DND-41 (cell line): ENCODE data around the gene RBPJL.

ENCODE experiments used
- EZH2 ChIP-seq: IDR thresholded peaks from 3 replicates; pipeline ENCODE4 v1.6.1; 2012; ENCODE audit warnings: borderline replicate concordance, low read depth, mild to moderate bottlenecking, moderate library complexity, low read length, inconsistent platforms; ENCODE audit not compliant: severe bottlenecking
- TF ChIP-seq, protein P1 (sequence below): IDR thresholded peaks from 2 replicates; pipeline ENCODE4 v1.5.1; 2012; ENCODE audit warnings: borderline replicate concordance, low read length, moderate library complexity, mild to moderate bottlenecking; ENCODE audit not compliant: poor library complexity, severe bottlenecking; ENCODE audit errors: extremely low read depth

- TF ChIP-seq, protein P1, sequence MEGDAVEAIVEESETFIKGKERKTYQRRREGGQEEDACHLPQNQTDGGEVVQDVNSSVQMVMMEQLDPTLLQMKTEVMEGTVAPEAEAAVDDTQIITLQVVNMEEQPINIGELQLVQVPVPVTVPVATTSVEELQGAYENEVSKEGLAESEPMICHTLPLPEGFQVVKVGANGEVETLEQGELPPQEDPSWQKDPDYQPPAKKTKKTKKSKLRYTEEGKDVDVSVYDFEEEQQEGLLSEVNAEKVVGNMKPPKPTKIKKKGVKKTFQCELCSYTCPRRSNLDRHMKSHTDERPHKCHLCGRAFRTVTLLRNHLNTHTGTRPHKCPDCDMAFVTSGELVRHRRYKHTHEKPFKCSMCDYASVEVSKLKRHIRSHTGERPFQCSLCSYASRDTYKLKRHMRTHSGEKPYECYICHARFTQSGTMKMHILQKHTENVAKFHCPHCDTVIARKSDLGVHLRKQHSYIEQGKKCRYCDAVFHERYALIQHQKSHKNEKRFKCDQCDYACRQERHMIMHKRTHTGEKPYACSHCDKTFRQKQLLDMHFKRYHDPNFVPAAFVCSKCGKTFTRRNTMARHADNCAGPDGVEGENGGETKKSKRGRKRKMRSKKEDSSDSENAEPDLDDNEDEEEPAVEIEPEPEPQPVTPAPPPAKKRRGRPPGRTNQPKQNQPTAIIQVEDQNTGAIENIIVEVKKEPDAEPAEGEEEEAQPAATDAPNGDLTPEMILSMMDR, result no peak
- TF ChIP-seq EZH2, result no peak
Measured at GRCh38 chr20:45313065-45313695, 6.5 kb downstream of the RBPJL start.
